T-helper 1 cell treated with Interleukin-12 subunit alpha and Interleukin-12 subunit beta and Interleukin-4 antibody, amounts not matched to agents 30 ng/mL and 1 ng/mL, for 36 hours (primary cell): ENCODE results near the gene RPN2. TPM values are rescaled to one million over a fixed set of nuclear protein-coding genes. Genes with fewer than 3 reads are reported as not detected.
"Not testable (repeated sequence)": the region's sequence is repeated elsewhere in the genome, so short reads cannot be mapped to it uniquely, and the experiment has no call there.

Source experiments
- intact Hi-C: fragments of 100-400 bp; cut with micrococcal nuclease; formaldehyde crosslinking; loops from one replicate; pipeline ENCODE4 v1.15.1; 2024
- total RNA-seq: library from RNA; stranded (reverse); gene quantifications from 2 replicates; pipeline ENCODE4 v1.2.3, GENCODE V29; 2022

Gene RPN2
- 223 and 237 TPM in 2 replicates for total RNA-seq

DNA sequence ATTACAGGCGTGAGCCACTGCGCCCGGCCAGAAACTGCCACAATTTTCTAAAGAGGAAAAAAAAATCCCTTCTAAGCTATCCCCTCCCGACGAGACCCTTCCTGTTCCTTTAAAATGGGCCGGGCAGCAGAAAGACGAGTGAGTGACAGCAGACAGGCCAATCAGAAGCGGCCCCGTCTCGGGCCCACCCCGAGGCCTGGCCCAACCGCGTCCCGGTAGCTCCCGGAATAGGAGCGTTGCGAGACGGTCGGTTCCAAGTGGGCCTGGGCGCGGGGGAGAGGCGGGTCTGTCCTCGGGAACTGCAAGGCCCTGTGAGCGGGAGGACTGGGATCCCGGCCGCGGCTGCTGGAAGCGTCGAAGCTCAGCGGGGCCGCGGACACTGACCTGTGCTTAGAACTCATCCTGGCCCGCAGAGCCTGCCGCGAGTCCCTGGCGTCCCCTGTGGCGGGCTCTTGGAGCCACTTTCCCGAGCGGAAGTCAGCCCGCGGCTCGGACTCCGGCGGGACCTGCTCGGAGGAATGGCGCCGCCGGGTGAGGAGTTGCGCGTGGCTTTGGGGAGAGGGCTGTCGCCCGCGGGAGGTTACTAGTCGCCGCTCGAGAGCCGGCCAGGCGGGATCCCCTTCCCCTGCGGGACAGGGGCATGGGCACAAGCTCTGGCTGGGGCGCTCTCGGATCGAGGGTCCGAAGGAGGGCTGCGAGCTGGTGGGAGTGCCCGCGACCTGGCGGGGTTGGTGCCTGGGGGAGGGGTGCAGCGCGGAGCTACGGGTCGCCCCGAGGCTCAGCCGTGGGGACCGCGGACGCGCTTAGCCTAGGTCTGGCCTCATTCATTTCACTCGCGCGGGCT is at the start of gene RPN2, which contains the start of gene MROH8:
Gene RPN2, plus strand, starts transcription at position 492 of the 844 bp plus-strand sequence. Its CDS starts 27 bp downstream, at position 519.
Gene MROH8, minus strand, starts transcription at position 710 of the 844 bp plus-strand sequence.
- intact Hi-C loops = loop anchor here (1.0 to 5.0 kb wide), 11 partner anchors 13 to 1724 kb away; partner anchors contain the start of genes BLCAP, CEP250, MANBAL and RBM39

DNA sequence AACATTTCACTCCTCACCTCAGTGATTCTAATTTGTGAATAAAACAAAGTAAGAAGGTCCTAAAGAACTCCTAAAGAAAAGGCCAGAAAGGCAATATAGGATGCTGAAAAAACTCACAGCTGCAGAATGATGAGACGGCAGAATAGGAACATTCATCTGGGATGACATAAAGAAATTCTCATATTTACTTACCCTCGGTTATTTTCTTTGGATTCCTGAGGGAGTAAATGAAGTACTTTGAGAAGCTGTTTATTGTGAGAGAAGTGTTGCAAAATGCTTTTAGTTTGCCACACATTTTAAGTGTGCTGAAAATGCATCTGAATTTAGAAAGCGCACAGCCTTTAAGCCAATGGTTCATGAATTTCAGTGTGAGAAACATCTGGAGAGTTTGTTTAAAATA is 47.6 kb upstream of the RPN2 start:
- intact Hi-C loops = no loop called here

DNA sequence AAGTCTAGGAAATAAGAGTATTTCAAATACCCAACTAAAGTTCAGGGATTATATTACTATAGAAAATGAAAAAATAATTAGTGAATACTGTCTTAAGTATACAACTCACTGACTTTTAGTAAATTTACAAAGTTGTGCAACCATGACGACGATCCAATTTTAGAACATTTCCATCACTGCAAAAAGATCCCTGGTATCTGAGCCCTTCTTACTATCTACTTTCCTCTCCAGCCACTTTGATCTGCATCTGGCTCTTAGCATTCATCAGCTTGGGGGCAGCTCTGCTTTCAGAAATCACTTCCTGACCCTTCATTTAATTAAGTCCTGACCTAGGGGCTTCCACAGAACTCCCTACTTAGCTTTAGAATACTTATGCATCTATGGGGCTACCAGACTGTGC is 45.2 kb upstream of the RPN2 start:
- intact Hi-C loops = no loop called here

DNA sequence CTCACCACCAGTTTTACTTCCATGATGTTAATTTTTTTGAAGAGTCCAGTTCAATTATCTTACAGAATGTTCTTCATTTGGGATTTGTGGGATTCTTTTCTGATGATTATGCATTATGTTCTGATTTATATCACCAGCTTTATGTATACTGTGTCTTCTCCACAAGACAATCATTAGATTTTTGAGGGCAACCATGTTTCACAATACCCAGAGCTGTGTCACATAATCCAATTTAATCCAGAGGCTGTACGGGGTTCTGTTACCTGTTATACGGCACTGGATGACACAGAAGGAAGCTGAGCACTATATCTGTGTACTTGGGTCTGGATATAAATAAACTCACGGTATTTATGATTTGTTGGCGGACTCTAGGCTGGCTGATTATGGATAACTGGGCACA is 41.6 kb upstream of the RPN2 start:
- intact Hi-C loops = no loop called here

DNA sequence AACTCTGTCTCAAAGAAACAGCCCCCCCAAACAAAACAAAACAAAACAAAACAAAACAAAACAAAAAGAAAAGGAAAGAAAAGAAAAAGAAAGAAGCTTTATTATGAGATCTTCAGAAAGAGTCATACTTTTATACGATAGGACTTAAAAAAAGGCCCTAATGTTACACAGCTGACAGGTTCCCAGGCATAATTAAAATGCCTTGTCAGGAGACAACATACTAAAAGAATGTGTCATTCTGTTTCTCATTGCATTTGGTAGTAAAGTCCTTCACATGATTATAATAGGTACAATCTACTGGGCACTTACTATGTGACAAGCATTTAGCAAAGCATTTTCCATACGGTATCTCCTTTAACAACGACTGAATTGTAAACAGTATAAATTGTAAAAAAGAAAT is 36.4 kb upstream of the RPN2 start:
- intact Hi-C loops = no loop called here

DNA sequence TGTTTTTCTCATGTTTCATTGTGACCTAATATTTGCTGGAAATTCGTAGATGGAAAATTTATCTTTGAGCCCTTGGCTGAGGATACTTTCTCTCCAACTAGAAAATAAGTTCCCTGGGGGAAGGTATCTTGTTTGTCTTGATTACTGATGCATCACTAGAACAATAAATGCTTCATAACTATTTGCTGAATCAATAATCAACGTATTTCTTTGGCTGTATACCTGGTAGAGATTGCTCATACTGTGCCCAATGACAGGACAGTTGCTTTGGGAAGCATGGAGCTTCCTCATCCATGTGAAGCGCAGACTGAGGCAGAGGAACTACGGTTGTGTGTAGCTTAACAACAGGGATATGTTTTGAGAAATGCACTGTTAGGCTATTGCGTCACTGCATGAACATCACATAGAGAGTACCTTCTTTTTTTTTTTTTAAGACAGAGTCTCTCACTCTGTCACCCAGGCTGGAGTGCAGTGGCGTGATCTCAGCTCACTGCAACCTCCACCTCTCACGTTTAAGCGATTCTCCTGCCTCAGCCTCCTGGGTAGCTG is 34.2 kb upstream of the RPN2 start:
- intact Hi-C loops = no loop called here

DNA sequence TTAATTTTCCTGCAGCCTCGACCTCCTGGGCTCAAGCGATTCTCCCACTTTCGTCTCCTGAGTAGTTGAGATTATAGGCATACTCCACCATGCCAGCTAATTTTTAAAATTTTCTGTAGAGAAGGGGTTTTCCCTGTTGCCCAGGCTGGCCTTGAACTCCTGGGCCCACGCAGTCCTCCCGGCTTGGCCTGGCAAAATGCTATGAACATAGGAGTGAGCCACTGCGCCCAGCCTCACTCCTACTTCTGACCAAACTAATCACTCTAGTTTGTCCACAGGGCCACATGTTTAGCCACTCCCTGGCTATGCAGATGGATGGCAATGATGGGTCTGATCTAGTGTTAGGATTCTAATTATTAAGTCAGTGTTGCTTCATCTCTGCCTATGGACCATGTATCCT is 31.9 kb upstream of the RPN2 start:
- intact Hi-C loops = no loop called here

DNA sequence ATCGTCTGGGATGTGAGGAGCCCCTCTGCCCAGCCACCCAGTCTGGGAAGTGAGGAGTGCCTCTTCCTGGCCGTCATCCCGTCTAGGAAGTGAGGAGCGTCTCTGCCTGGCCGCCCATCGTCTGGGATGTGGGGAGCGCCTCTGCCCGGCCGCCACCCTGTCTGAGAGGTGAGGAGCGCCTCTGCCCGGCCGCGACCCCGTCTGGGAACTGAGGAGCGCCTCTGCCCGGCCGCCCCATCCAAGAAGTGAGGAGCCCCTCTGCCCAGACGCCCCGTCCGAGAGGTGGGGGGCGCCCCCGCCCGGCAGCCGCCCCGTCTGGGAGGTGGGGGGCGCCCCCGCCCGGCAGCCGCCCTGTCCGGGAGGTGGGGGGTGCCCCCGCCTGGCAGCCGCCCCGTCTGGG is 28.3 kb upstream of the RPN2 start:
- intact Hi-C loops = not testable (repeated sequence)

DNA sequence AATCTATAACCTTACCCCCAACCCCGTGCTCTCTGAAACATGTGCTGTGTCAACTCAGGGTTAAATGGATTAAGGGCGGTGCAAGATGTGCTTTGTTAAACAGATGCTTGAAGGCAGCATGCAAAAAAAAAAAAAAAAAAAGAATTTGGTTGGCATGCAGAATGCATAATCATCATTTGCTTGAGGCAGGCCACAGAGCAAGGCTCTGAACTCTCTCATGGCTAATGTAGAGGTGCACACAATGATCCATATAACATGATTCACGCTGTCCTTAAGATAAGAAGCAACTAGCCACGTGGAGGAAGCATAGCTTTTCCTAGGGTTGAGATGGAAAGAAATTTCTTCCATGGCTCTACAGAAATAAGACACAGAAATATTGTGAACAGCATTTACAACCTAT is 27.6 kb upstream of the RPN2 start:
- intact Hi-C loops = no loop called here

DNA sequence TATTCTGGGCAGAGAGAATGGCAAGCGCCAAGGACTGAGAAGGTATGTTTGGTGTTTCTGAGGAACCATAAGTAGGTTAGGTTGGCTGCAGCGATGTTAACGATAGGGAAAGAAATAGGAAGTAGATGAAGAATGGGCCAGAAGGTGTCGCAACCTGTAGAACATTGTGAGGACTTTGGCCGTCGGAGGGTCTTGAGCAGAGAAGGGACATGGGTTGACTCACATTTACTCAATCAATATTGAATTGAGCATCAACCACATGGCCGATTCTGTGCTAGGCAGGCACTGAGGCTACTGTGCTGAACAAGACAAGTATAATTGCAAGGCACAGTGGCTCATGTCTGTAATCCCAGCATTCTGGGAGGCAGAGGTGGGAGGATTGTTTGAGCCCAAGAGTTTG is 26.8 kb upstream of the RPN2 start:
- intact Hi-C loops = no loop called here

DNA sequence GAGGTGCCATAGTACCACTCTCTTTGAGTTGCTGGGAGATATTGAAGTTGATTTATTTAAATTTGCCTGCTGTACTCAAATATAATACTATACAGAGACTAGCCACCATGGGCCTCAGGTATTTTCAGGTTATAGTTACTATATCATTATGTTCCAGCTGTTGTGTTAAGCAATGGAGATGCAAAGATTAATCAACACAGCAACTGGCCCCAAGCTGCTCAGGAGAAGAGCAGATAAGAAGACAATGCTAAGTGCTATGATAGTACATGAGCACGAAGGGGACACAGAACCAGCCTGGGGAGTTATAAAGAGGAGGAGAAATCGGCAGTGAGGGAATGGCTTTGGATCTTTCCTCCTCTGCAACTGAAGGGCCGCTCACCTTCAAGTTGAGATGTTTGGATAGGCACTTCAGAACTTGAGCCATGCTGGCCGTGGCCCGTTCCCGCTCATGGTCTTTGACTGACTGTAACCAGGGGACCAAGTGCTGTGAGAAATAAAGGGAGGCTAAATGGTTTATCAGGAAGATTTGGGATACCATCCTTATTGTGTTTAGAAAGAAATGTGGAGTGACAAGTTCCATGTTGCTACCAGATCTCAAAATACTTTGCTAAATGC is 24.3 kb upstream of the RPN2 start:
- intact Hi-C loops = no loop called here

DNA sequence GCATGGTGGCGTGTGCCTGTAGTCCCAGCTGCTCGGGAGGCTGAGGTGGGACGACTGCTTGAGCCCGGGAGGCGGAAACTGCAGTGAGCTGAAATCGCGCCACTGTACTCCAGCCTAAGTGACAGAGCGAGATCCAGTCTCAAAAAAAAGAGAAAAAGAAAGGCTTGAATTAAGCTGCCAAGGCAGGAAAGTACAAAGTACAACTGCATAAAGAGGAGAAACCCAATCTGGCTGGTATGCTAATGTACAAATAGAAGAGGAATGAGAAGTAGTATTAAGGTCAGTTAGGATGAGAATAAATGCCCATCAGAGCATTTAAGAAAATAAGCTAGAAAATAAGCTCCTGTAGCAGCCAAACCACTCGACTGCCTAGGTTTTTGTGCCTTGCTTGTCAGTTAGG is 23.1 kb upstream of the RPN2 start:
- intact Hi-C loops = no loop called here

DNA sequence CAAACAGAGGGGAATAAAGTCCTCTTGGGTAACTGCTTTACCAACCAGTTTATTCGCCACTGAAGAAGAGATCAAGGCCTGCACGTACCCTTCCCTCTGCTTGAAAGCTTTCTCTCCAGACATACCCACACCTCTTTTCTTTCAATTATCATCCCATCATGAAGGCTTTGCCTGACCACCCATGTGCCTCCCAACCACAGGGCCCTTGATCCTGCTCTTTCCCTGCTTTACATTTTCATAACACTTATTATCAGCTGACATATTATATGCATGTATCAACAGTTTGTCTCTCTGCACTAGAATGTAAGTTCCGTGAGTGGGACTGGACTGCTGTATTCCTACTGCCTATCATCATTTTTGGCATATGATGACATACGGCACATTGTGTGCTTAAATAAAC is 20.9 kb upstream of the RPN2 start:
- intact Hi-C loops = no loop called here

DNA sequence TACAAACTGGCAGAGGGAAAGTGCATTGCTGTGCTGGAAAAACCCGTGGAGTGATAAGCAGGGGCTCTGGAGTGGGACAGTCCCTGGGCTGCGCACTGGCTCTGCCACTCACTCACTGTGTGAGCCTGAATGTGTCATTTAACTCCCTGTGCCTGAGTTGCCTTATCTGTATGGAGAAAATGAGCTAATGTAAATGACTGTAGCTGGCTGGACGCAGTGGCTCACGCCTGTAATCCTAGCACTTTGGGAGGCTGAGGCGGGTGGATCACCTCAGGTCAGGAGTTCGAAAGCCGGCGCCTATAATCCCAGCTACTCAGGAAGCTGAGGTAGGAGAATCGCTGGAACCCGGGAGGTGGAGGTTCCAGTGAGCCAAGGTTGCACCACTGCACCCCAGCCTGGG is 18.4 kb upstream of the RPN2 start:
- intact Hi-C loops = no loop called here

DNA sequence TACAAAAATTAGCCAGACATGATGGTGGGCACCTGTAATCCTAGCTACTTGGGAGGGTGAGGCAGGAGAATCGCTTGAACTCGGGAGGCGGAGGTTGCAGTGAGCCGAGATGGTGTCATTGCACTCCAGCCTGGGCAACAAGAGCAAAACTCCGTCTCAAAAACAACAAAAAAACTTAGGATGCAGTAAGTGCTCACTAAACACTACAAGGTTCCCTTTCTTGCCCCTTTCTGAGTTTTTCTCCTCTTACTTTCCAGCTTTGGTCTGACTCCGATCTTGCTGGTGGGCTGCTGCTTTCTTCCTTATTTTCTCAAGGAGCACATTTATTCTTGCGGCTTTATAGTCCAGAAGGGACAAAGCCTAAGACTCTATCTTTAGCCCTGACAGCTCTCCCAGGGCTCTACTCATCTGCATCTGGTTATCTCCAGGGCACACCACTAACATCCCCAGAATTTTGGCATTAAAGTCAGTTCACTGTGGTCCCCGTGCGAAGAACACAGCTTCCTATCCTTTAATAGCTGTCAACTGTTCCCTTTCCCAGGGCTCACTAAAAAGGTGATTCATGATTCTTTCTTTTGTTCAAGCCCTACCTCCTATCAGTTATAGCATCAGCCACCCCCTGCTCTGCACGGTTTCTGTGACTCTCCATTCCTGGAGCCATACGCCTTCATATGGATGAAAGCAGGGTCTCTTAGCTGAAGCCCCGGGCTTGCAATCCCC is 17.1 kb upstream of the RPN2 start:
- intact Hi-C loops = no loop called here

DNA sequence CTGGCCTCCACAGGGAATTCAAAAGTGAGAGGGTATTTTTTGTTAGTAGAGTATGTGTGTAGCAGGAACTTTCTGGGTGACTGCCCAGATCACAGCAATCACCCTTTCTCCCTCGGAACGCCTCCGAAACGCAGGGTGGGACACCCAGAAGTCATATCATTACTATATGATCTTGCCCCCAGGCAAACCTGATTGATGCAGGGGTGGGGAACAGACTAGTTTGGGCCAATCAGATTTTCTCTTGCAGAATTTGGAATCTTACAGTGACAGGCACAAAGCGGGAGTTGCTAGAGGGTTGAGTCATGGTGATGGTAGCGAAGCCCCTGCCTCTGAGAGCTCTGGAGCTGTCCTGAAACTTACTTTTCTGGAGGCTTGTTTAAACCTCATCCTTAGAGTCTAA is 16.5 kb upstream of the RPN2 start:
- intact Hi-C loops = no loop called here

DNA sequence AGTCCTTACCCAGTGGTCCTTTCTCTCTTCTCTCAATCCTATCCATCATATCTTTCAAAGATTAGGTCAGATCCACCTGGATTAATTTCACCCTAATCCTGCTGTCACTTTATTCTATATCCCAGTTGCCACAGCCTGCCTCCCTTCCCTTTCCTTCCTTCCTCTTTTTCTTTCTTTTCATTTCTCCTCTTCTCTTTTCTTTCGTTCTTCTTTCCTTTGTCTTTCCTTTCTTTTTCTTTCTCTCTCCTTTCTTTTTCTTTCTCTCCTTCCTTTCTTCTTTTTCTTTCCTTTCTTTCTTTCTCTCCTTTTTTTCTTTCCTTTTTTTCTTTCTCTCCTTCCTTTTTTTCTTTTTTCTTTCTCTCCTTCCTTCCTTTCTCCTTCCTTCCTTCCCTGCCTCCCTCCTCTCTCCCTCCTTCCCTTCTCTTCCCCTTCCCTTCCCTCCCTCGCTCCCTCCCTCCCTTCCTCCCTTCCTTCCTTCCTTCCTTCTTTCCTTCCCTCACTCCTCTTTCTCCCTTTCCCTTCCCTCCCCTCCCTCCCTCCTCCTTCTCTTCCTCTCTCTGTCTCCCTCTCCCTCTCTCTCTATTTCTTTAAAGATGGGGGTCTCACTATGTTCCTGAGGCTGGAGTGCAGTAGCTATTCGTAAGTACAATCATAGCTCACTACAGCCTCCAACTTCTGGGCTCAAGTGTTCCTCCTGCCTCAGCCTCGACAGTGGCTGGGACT is 15.1 kb upstream of the RPN2 start:
- intact Hi-C loops = no loop called here

DNA sequence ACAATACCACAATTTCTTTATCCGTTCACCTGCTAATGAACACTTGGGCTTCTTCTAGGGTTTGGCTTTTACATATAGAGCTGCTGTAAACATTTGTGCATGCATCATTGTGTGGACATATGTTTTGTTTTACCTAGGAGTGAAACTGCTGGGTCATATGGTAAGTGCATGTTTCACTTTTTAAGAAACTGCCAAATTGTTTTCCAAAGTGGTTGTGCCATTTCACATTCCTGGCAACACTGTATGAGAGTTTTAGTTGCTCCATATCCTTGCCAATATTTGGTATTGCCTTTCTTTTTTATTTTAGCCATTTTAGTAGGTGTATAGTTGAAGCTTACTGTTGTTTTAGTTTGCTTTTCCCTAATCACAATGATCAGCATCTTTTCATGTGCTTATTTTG is 14.1 kb upstream of the RPN2 start:
- intact Hi-C loops = no loop called here

DNA sequence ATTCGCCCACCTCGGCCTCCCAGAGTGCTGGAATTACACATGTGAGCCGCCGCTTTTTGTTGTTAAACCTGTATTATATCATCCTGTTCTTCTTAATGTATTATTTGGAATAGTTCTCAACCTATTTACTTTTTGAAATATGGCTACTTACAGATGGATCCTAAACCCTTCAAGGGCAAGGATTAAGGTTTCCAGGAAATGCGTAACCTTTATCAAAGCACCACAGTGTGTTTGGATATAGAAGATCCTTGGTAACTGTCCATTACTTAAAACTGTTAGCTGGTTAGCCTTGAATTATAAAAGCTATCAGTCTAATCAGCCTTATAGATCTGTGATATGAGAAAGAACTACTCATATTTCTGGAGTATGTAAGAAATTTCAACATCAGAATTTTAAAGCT is 12.3 kb upstream of the RPN2 start:
- intact Hi-C loops = no loop called here

DNA sequence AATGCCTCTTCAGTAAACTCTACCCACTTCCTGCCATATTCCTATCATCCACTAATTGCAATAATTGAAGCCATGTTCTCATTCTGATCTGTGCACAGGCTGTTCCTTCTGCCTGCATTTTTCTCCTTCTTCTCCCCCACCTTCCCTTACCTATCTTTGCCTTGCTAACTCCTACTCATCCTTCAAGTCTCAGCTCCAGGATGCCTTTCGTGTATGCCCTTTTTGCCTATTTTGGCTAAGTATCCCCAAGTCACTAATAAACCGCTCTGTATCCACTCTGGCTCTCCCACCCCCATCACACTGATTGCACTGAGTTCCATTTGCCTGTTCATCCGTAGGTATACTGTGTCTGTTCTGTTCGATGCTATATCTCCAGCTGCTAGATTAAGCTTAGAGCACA is 6.3 kb upstream of the RPN2 start:
- intact Hi-C loops = no loop called here
